Measurements from ENCODE around the gene DENND1B.

GRCh38 chr1:197465528-197466327 is 309.6 kb downstream of the DENND1B start:
- TF ChIP-seq CTCF (conservative IDR thresholded peaks at IDR 0.05 in 1 of 2, IDR thresholded peaks at IDR 0.05 in 1 of 2; ENCODE audit: low read depth in 1 of 2, low read length in 2 of 2) (no peak), EZH2 (IDR thresholded peaks at IDR 0.05; ENCODE audit: low read length, missing control alignments) (no peak)

Data from fibroblast of lung (primary cell).